A549 (cell line): ENCODE data around the gene HSPBP1. TPM values are rescaled to one million over a fixed set of nuclear protein-coding genes. Genes with fewer than 3 reads are reported as not detected.

ENCODE experiments used
- ATAC-seq, 2 experiments: fragments of 200-7000 bp in 1 of 2; fragments of >200 bp in 1 of 2; cut with Nextera tagmentation in 1 of 2; cut with Tn5 transposase in 1 of 2; 3 replicates each; pipeline versions ENCODE4 v1.8.0 to v1.9.1; 2018 to 2020; ENCODE audit warnings: mild to moderate bottlenecking in 1 of 2, moderate library complexity in 1 of 2
- CTCF ChIA-PET: fragments of 300-600 bp; sonication (Branson Sonifier 250); formaldehyde crosslinking; extraction: SDS; loops from one replicate; lab custom pipeline; 2021; ENCODE audit warnings: antibody characterized with exemption, inconsistent platforms; lab: Yijun Ruan, JAX
- POLR2A ChIA-PET: fragments of 350-600 bp; formaldehyde crosslinking; extraction: SDS; loops from one replicate; lab custom pipeline; 2021; ENCODE audit warnings: antibody characterized with exemption, inconsistent platforms; lab: Yijun Ruan, JAX
- DNase-seq, 2 experiments: peaks; one replicate each; pipeline versions ENCODE4 v3.0.0 to v3.0.0-alpha.2; 2011 to 2016; ENCODE audit warnings: low read depth in 1 of 2, low spot score in 1 of 2
- FAIRE-seq: peaks from 2 replicates; lab custom pipeline; 2011; peaks lifted over from hg19 to GRCh38; lab: Jason Lieb, UNC
- H3K27ac ChIP-seq, 2 experiments: fragments of >200 bp; sonication (Bioruptor Twin); formaldehyde crosslinking; 3 replicates each; pipeline ENCODE4 v1.5.1; 2016 to 2017
- H3K4me1 ChIP-seq: fragments of >200 bp; sonication (Bioruptor Twin); formaldehyde crosslinking; 3 replicates; pipeline ENCODE4 v1.6.1; 2016
- H3K4me2 ChIP-seq: fragments of >200 bp; sonication (Bioruptor Twin); formaldehyde crosslinking; 3 replicates; pipeline ENCODE4 v1.6.1; 2016
- H3K4me3 ChIP-seq: fragments of >200 bp; sonication (Bioruptor Twin); formaldehyde crosslinking; 3 replicates; pipeline ENCODE4 v1.5.1; 2016
- H3K9me3 ChIP-seq: fragments of >200 bp; sonication (Bioruptor Twin); formaldehyde crosslinking; 3 replicates; pipeline ENCODE4 v1.6.1; 2016
- BCL3 ChIP-seq: fragments of >200 bp; sonication (Bioruptor Twin); formaldehyde crosslinking; IDR thresholded peaks from 3 replicates; pipeline ENCODE4 v1.6.1; 2016
- BHLHE40 ChIP-seq: IDR thresholded peaks from 2 replicates; pipeline ENCODE4 v1.6.1; 2012; ENCODE audit warnings: low read depth, low read length, inconsistent platforms
- CHD2 ChIP-seq: fragments of 150-350 bp; IDR thresholded peaks from 2 replicates; pipeline ENCODE4 v1.6.1; 2014; ENCODE audit warnings: low read length; ENCODE audit not compliant: partially characterized antibody
- EHMT2 ChIP-seq: fragments of 200-600 bp; sonication (generic); IDR thresholded peaks from 2 replicates; pipeline ENCODE4 v1.6.1; 2016; ENCODE audit warnings: antibody characterized with exemption, low read depth, mild to moderate bottlenecking, moderate library complexity
- FOXS1 ChIP-seq: fragments of 250-450 bp; sonication (Bioruptor Pico); IDR thresholded peaks from 2 replicates; pipeline ENCODE4 v1.5.0; 2020; ENCODE audit warnings: mild to moderate bottlenecking, moderate library complexity
- HDAC2 ChIP-seq: fragments of 200-600 bp; sonication (generic); IDR thresholded peaks from 2 replicates; pipeline ENCODE4 v1.6.1; 2016
- HOXA7 ChIP-seq: fragments of 250-450 bp; sonication (Bioruptor Pico); IDR thresholded peaks from 2 replicates; pipeline ENCODE4 v1.5.0; 2020; ENCODE audit warnings: mild to moderate bottlenecking, moderate library complexity
- JUNB ChIP-seq: fragments of >200 bp; sonication (Bioruptor Twin); formaldehyde crosslinking; IDR thresholded peaks from 2 replicates; pipeline ENCODE4 v1.6.1; 2016
- MAZ ChIP-seq: fragments of 150-350 bp; IDR thresholded peaks from 2 replicates; pipeline ENCODE4 v1.6.1; 2014; ENCODE audit warnings: antibody characterized with exemption, low read depth, low read length, borderline replicate concordance
- MYC ChIP-seq: IDR thresholded peaks from 2 replicates; pipeline ENCODE4 v1.6.1; 2012; ENCODE audit warnings: mild to moderate bottlenecking, inconsistent platforms, low read length, improper control_type of control experiment, borderline replicate concordance
- NFE2L2 ChIP-seq: fragments of 150-350 bp; conservative IDR thresholded peaks from 2 replicates; pipeline ENCODE4 v1.6.1; 2014; ENCODE audit warnings: low read length
- NPAS2 ChIP-seq: fragments of 250-450 bp; sonication (Bioruptor Pico); IDR thresholded peaks from 2 replicates; pipeline ENCODE4 v1.8.0; 2022; ENCODE audit warnings: mild to moderate bottlenecking, moderate library complexity, borderline replicate concordance
- PHF8 ChIP-seq: fragments of 200-600 bp; sonication (generic); IDR thresholded peaks from 2 replicates; pipeline ENCODE4 v1.6.1; 2016; ENCODE audit warnings: low read depth, mild to moderate bottlenecking, antibody characterized with exemption, moderate library complexity, borderline replicate concordance
- RAD21 ChIP-seq, 2 experiments: fragments of >200 bp in 1 of 2; sonication (Bioruptor Twin) in 1 of 2; formaldehyde crosslinking in 1 of 2; IDR thresholded peaks in 1 of 2; conservative IDR thresholded peaks in 1 of 2; 2 replicates in 1 of 2; 3 replicates in 1 of 2; pipeline ENCODE4 v1.6.1; 2012 to 2018; ENCODE audit warnings: inconsistent platforms in 1 of 2
- RCOR1 ChIP-seq: fragments of 150-350 bp; IDR thresholded peaks from 2 replicates; pipeline ENCODE4 v1.6.1; 2014; ENCODE audit warnings: antibody characterized with exemption, low read length, low read depth
- RFX5 ChIP-seq: fragments of 450-650 bp; IDR thresholded peaks from 2 replicates; pipeline ENCODE4 v1.7.1; 2014; ENCODE audit warnings: antibody characterized with exemption, mild to moderate bottlenecking, moderate library complexity
- RNF2 ChIP-seq: fragments of 200-600 bp; sonication (generic); IDR thresholded peaks from 2 replicates; pipeline ENCODE4 v1.6.1; 2016; ENCODE audit warnings: low read depth, mild to moderate bottlenecking, antibody characterized with exemption, moderate library complexity, borderline replicate concordance
- SMC3 ChIP-seq: fragments of >200 bp; sonication (Bioruptor Twin); formaldehyde crosslinking; IDR thresholded peaks from 3 replicates; pipeline ENCODE4 v1.6.1; 2018; ENCODE audit warnings: inconsistent platforms
- TFCP2L1 ChIP-seq: fragments of 250-450 bp; sonication (Bioruptor Pico); IDR thresholded peaks from 2 replicates; pipeline ENCODE4 v1.5.0; 2021; ENCODE audit warnings: mild to moderate bottlenecking
- TP53 ChIP-seq: fragments of 250-450 bp; sonication (Bioruptor Pico); IDR thresholded peaks from 2 replicates; pipeline ENCODE4 v1.5.0; 2021; ENCODE audit warnings: mild to moderate bottlenecking, moderate library complexity
- ZC3H11A ChIP-seq: fragments of 450-650 bp; IDR thresholded peaks from 2 replicates; pipeline ENCODE4 v1.6.1; 2014; ENCODE audit warnings: antibody characterized with exemption, mild to moderate bottlenecking
- WGBS: methylation state at CpG from one replicate; pipeline ENCODE4 v1.1.6; 2017; ENCODE audit errors: missing lambda C conversion rate; 5-methylcytosine and 5-hydroxymethylcytosine counted together
- polyA plus RNA-seq, 4 experiments: library from polyadenylated mRNA; depleted of rRNA in 3 of 4; stranded (reverse); fragments of >200 nt; fragmentation: RNase III in 1 of 4; extraction: RNeasy Plus Mini Kit Qiagen cat#74134 plus additional on column Dnase treatment in 1 of 4; gene quantifications; 2 replicates in 3 of 4; 3 replicates in 1 of 4; pipeline ENCODE4 v1.2.3, GENCODE V29; 2011 to 2017
- TF ChIP-seq, protein P1 (sequence below): fragments of >200 bp; sonication (Bioruptor Twin); formaldehyde crosslinking; IDR thresholded peaks from 2 replicates; pipeline ENCODE4 v1.6.1; 2016
- TF ChIP-seq, protein P2 (sequence below): fragments of 150-350 bp; IDR thresholded peaks from 2 replicates; pipeline ENCODE4 v1.6.1; 2014; ENCODE audit warnings: low read depth, mild to moderate bottlenecking, low read length
- TF ChIP-seq, protein P3 (sequence below): fragments of >200 bp; sonication (Bioruptor Twin); formaldehyde crosslinking; IDR thresholded peaks from 3 replicates; pipeline ENCODE4 v1.5.1; 2016

Gene HSPBP1
- polyA plus RNA-seq, 2 of the 4 experiments (the other 2 are of a cell fraction) = 52.1 to 121 TPM

- H3K4me3 ChIP-seq = no peak overlapping the region
- TF ChIP-seq BHLHE40 (no peak), SMC3 (no peak), CHD2 (no peak), TP53 (CRISPR knock-in tag) (no peak), TFCP2L1 (no peak), RAD21 (conservative IDR thresholded peaks at IDR 0.05 in 1 of 2, IDR thresholded peaks at IDR 0.05 in 1 of 2) (no peak), MAZ (no peak)
- TF ChIP-seq, protein P1, sequence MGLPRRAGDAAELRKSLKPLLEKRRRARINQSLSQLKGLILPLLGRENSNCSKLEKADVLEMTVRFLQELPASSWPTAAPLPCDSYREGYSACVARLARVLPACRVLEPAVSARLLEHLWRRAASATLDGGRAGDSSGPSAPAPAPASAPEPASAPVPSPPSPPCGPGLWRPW = no peak
- TF ChIP-seq, protein P2, sequence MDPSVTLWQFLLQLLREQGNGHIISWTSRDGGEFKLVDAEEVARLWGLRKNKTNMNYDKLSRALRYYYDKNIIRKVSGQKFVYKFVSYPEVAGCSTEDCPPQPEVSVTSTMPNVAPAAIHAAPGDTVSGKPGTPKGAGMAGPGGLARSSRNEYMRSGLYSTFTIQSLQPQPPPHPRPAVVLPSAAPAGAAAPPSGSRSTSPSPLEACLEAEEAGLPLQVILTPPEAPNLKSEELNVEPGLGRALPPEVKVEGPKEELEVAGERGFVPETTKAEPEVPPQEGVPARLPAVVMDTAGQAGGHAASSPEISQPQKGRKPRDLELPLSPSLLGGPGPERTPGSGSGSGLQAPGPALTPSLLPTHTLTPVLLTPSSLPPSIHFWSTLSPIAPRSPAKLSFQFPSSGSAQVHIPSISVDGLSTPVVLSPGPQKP = no peak
- FAIRE-seq = no peak
- no peaks in the 10 kb centered on the region for H3K4me1 ChIP-seq
- H3K27ac ChIP-seq = no peak overlapping the region
- ChIA-PET CTCF (interaction anchor here (0.6 to 21.1 kb wide), 5 partner anchors 8 to 72 kb away, joined by 3 to 306 read pairs (median 11); partner anchors contain the start of genes TMEM150B and TMEM238), POLR2A (interaction anchor here (2.5 kb wide), 1 partner anchor 28 kb away, joined by 6 read pairs; the partner anchor contains the start of gene KMT5C)
- DNase-seq = no peak
- no peaks in the 10 kb centered on the region for H3K9me3 ChIP-seq
- H3K4me2 ChIP-seq = no peak overlapping the region
- whole genome bisulfite sequencing = 83% methylated on average over 9 of the region's 9 CpGs
- ATAC-seq = no peak
Measured at GRCh38 chr19:55311397-55311796, 31.5 kb upstream of the HSPBP1 start.

- no peak for FAIRE-seq
- Histone ChIP-seq H3K4me2 (no peak overlapping the region), H3K4me3 (no peak overlapping the region), H3K4me1 (no peaks in the 10 kb centered on the region)
- CTCF ChIA-PET = interaction anchor here (1.0 to 21.1 kb wide), 6 partner anchors 7 to 194 kb away, joined by 3 to 306 read pairs (median 6); partner anchors contain the start of genes KMT5C and TMEM238
- TF ChIP-seq PHF8 (no peak), HOXA7 (CRISPR knock-in tag) (no peak), JUNB (no peak), CHD2 (no peak), EHMT2 (no peak), FOXS1 (CRISPR knock-in tag) (no peak), RCOR1 (no peak), ZC3H11A (no peak), NPAS2 (CRISPR knock-in tag) (no peak), HDAC2 (no peak)
- TF ChIP-seq, protein P2 = no peak
- TF ChIP-seq, all 56 proteins: peak for 0
- Histone ChIP-seq H3K27ac (no peak overlapping the region), H3K9me3 (no peaks in the 10 kb centered on the region)
- no peak for ATAC-seq
- POLR2A ChIA-PET = no interaction called here
- DNase-seq = no peak
- 72% methylated on average over 7 of the region's 7 CpGs for WGBS
Measured at GRCh38 chr19:55310498-55310897, 30.6 kb upstream of the HSPBP1 start.

GRCh38 chr19:55309448-55309847 is 29.5 kb upstream of the HSPBP1 start:
- POLR2A ChIA-PET = no interaction called here

More at GRCh38 chr19:55309448-55309847, 29.5 kb upstream of the HSPBP1 start:
- Histone ChIP-seq H3K4me2 (no peak overlapping the region), H3K4me3 (no peak overlapping the region), H3K27ac (no peak overlapping the region), H3K9me3 (no peaks in the 10 kb centered on the region)
- ATAC-seq = no peak
- WGBS = 83% methylated on average over 5 of the region's 5 CpGs
- CTCF ChIA-PET = interaction anchor here (0.5 to 21.1 kb wide), 8 partner anchors 6 to 195 kb away, joined by 3 to 306 read pairs (median 4); partner anchors contain the start of genes KMT5C and TMEM238
- no peak for TF ChIP-seq JUNB
- no peak for TF ChIP-seq NPAS2 (CRISPR knock-in tag)
- TF ChIP-seq NFE2L2 = no peak
- TF ChIP-seq RFX5 = no peak
- no peak for TF ChIP-seq RNF2
- no peak for TF ChIP-seq MYC
- TF ChIP-seq EHMT2 = no peak
- TF ChIP-seq, protein P3, sequence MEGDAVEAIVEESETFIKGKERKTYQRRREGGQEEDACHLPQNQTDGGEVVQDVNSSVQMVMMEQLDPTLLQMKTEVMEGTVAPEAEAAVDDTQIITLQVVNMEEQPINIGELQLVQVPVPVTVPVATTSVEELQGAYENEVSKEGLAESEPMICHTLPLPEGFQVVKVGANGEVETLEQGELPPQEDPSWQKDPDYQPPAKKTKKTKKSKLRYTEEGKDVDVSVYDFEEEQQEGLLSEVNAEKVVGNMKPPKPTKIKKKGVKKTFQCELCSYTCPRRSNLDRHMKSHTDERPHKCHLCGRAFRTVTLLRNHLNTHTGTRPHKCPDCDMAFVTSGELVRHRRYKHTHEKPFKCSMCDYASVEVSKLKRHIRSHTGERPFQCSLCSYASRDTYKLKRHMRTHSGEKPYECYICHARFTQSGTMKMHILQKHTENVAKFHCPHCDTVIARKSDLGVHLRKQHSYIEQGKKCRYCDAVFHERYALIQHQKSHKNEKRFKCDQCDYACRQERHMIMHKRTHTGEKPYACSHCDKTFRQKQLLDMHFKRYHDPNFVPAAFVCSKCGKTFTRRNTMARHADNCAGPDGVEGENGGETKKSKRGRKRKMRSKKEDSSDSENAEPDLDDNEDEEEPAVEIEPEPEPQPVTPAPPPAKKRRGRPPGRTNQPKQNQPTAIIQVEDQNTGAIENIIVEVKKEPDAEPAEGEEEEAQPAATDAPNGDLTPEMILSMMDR = no peak
- TF ChIP-seq CHD2 = no peak
- TF ChIP-seq HOXA7 (CRISPR knock-in tag) = no peak
- TF ChIP-seq BCL3 = no peak
- TF ChIP-seq, all 56 proteins: peak for 0
- DNase-seq (no peak), FAIRE-seq (no peak)
- no peaks in the 10 kb centered on the region for H3K4me1 ChIP-seq
